T-cell (primary cell): ENCODE measurements around the gene ATL2. TPM values are rescaled to one million over a fixed set of nuclear protein-coding genes. Genes with fewer than 3 reads are reported as not detected.

Experiments
- ATAC-seq, 4 experiments: fragments of 200-7000 bp in 3 of 4; fragments of 150-1000 bp in 1 of 4; cut with Tn5 transposase; replicated peaks in 1 of 4; 1 replicate in 3 of 4; 2 replicates in 1 of 4; pipeline ENCODE4 v1.10.0; 2021; ENCODE audit warnings: moderate library complexity in 3 of 4, mild to moderate bottlenecking in 2 of 4, moderate number of reproducible peaks in 1 of 4
- CTCF ChIA-PET, 2 donors: fragments of 300-600 bp; sonication (Branson Sonifier 250); formaldehyde crosslinking; loops; one replicate each; lab custom pipeline; 2022; ENCODE audit warnings: antibody characterized with exemption in 2 of 2; lab: Charles Lee
- POLR2A ChIA-PET, 2 donors: fragments of 300-600 bp; sonication (Branson Sonifier 250); formaldehyde crosslinking; loops; one replicate each; lab custom pipeline; 2022; ENCODE audit warnings: antibody characterized with exemption in 2 of 2; lab: Charles Lee
- DNase-seq, 35 experiments: peaks; one replicate each; pipeline versions ENCODE4 v3.0.0 to v3.0.0-alpha.2; 2013 to 2023
- H3K27ac ChIP-seq: one replicate; pipeline ENCODE4 v1.5.1; 2013; ENCODE audit warnings: low read length
- H3K27me3 ChIP-seq, 2 experiments: replicated peaks in 1 of 2; 1 replicate in 1 of 2; 2 replicates in 1 of 2; pipeline versions ENCODE4 v1.6.1 to v1.7.0; 2013; ENCODE audit warnings: low read length in 1 of 2, mixed read lengths in 1 of 2; ENCODE audit not compliant: control insufficient read depth in 2 of 2, insufficient read depth in 2 of 2; ENCODE audit errors: extremely low read depth in 1 of 2
- H3K36me3 ChIP-seq, 2 donors: 1 replicate in 1 of 2; 2 replicates in 1 of 2; pipeline versions ENCODE4 v1.6.1 to v1.7.0; 2013; ENCODE audit warnings: low read length in 1 of 2; ENCODE audit not compliant: control insufficient read depth in 2 of 2, insufficient read depth in 1 of 2; ENCODE audit errors: extremely low read depth in 1 of 2
- H3K4me1 ChIP-seq, 2 experiments: 1 replicate in 1 of 2; 2 replicates in 1 of 2; pipeline versions ENCODE4 v1.6.1 to v1.7.0; 2013; ENCODE audit warnings: low read length in 2 of 2, mixed read lengths in 1 of 2; ENCODE audit not compliant: insufficient read depth in 2 of 2, control insufficient read depth in 1 of 2; ENCODE audit errors: extremely low read depth in 1 of 2
- H3K4me3 ChIP-seq, 2 donors: 1 replicate in 1 of 2; 2 replicates in 1 of 2; pipeline versions ENCODE4 v1.5.1 to v1.7.0; 2013; ENCODE audit warnings: mild to moderate bottlenecking in 2 of 2, low read length in 1 of 2, moderate library complexity in 1 of 2; ENCODE audit not compliant: control insufficient read depth in 1 of 2; ENCODE audit errors: extremely low read depth in 1 of 2
- H3K9me3 ChIP-seq: 2 replicates; pipeline ENCODE4 v1.7.0; 2013
- H3K27ac Mint-ChIP-seq, 2 donors: one replicate each; pipeline ENCODE4 v1.8.0; 2020 to 2021; ENCODE audit warnings: mild to moderate bottlenecking in 2 of 2, mixed read lengths in 2 of 2
- H3K27me3 Mint-ChIP-seq, 2 donors: one replicate each; pipeline ENCODE4 v1.8.0; 2021 to 2022; ENCODE audit warnings: mixed read lengths in 2 of 2
- H3K36me3 Mint-ChIP-seq: one replicate; pipeline ENCODE4 v1.8.0; 2021; ENCODE audit warnings: mixed read lengths
- H3K4me1 Mint-ChIP-seq, 3 donors: one replicate each; pipeline ENCODE4 v1.8.0; 2020 to 2022; ENCODE audit warnings: mixed read lengths in 3 of 3, mild to moderate bottlenecking in 1 of 3
- H3K4me3 Mint-ChIP-seq, 3 donors: one replicate each; pipeline ENCODE4 v1.8.0; 2020 to 2022; ENCODE audit warnings: mild to moderate bottlenecking in 3 of 3, mixed read lengths in 3 of 3, moderate library complexity in 3 of 3
- H3K9me3 Mint-ChIP-seq, 3 donors: one replicate each; pipeline ENCODE4 v1.8.0; 2020 to 2022; ENCODE audit warnings: mixed read lengths in 3 of 3
- WGBS: methylation state at CpG from one replicate; pipeline ENCODE4 v1.1.5; 2013; ENCODE audit warnings: missing lambda C conversion rate; ENCODE audit not compliant: insufficient coverage; 5-methylcytosine and 5-hydroxymethylcytosine counted together
- total RNA-seq, 35 experiments: library from RNA in 6 of 35; stranded (reverse) in 6 of 35; fragments of 120-200 nt in 1 of 35; gene quantifications; one replicate each; pipeline versions ENCODE4 v1.2.1 to v1.2.4 and lab custom pipeline; 2013 to 2026

The ATL2 gene
- 10 to 100 TPM; 43.6 to 60.1 (median 50.0) TPM for total RNA-seq
- 51.2 TPM for total RNA-seq (2013)
- 46.8 to 114 (median 72.5) reads per million in 29 experiments for total RNA-seq (lab: John Stamatoyannopoulos, UW)

GRCh38 chr2:38377050-38377828, at the start of gene ATL2:
Gene ATL2 (minus strand): TSS chr2:38377273. CDS start chr2:38377260, 13 bp downstream.
- DNase-seq = peak; percentile 81 to 96 (median 92)
- Mint-ChIP-seq H3K36me3 (no peaks in the 10 kb centered on the region), H3K4me3 (peak within 1 kb of the TSS; percentile 90 to 93 (median 93)), H3K27ac (peak within 1 kb of the TSS; percentile 89 to 92), H3K27me3 (no peaks in the 10 kb centered on the region), H3K4me1 (peaks cover 67 to 78% (median 72%) of the 10 kb centered on the region in 3 donors), H3K9me3 (no peaks in the 10 kb centered on the region)
- POLR2A ChIA-PET = interaction anchor here (0.5 to 0.9 kb wide), 5 partner anchors 8 to 548 kb away, joined by 3 to 4 read pairs (median 4); partner anchors contain the start of gene SRSF7 (in 1 of the 2)
- H3K27me3 ChIP-seq = no peaks in the 10 kb centered on the region
- under 1% methylated on average over 57 of the region's 73 CpGs for WGBS
- H3K9me3 ChIP-seq = no peaks in the 10 kb centered on the region
- H3K36me3 ChIP-seq = no peaks in the 10 kb centered on the region
- H3K27ac ChIP-seq = peak within 1 kb of the TSS; percentile 79
- peak within 1 kb of the TSS; percentile 94 to 95 for H3K4me3 ChIP-seq
- CTCF ChIA-PET = interaction anchor here (0.5 to 0.6 kb wide), 3 partner anchors 10 to 204 kb away, joined by 4 to 5 read pairs (median 4); no protein-coding TSS in a partner anchor
- H3K4me1 ChIP-seq = peaks cover 31 to 44% of the 10 kb centered on the region in 2 experiments
- ATAC-seq = peak; percentile 82 to 89 (median 86)

GRCh38 chr2:38423763-38424162, 46.7 kb upstream of the ATL2 start:
- Histone ChIP-seq H3K4me3 (no peak overlapping the region), H3K36me3 (no peaks in the 10 kb centered on the region), H3K9me3 (no peaks in the 10 kb centered on the region), H3K27ac (no peak overlapping the region), H3K27me3 (peaks cover 0 to 3% of the 10 kb centered on the region in 2 experiments), H3K4me1 (no peaks in the 10 kb centered on the region)
- ChIA-PET POLR2A (no interaction called here), CTCF (no interaction called here)
- DNase-seq = no peak
- Mint-ChIP-seq H3K27ac (no peak overlapping the region), H3K4me3 (no peak overlapping the region), H3K9me3 (no peaks in the 10 kb centered on the region), H3K27me3 (peaks cover 5 to 11% of the 10 kb centered on the region in 2 donors), H3K36me3 (no peaks in the 10 kb centered on the region), H3K4me1 (no peaks in the 10 kb centered on the region)
- ATAC-seq = no peak
- 42% methylated on average over 3 of the region's 3 CpGs for WGBS

- ATAC-seq = no peak
- no peak overlapping the region for H3K4me3 Mint-ChIP-seq
These were observed 44.4 kb upstream of the ATL2 start for GRCh38 chr2:38421274-38422056.

GRCh38 chr2:38419499-38419898, 42.4 kb upstream of the ATL2 start:
- H3K27me3 ChIP-seq = no peaks in the 10 kb centered on the region
- H3K4me1 ChIP-seq = no peaks in the 10 kb centered on the region
- ChIA-PET CTCF (no interaction called here), POLR2A (no interaction called here)
- Mint-ChIP-seq H3K9me3 (no peaks in the 10 kb centered on the region), H3K36me3 (no peaks in the 10 kb centered on the region), H3K27ac (no peak overlapping the region), H3K27me3 (peaks cover 5 to 7% of the 10 kb centered on the region in 2 donors), H3K4me3 (no peak overlapping the region), H3K4me1 (no peaks in the 10 kb centered on the region)
- H3K36me3 ChIP-seq = no peaks in the 10 kb centered on the region
- ATAC-seq (no peak), DNase-seq (no peak)
- H3K9me3 ChIP-seq = no peaks in the 10 kb centered on the region
- WGBS = 60% methylated on average over 1 of the region's 5 CpGs
- no peak overlapping the region for H3K4me3 ChIP-seq
- H3K27ac ChIP-seq = no peak overlapping the region

More at GRCh38 chr2:38421274-38422056, 44.4 kb upstream of the ATL2 start:
- DNase-seq = no peak
- no peaks in the 10 kb centered on the region for H3K36me3 ChIP-seq
- H3K27ac ChIP-seq = no peak overlapping the region
- POLR2A ChIA-PET = no interaction called here
- H3K27me3 Mint-ChIP-seq = peaks cover 7 to 10% of the 10 kb centered on the region in 2 donors
- no peak overlapping the region for H3K4me3 ChIP-seq
- H3K27ac Mint-ChIP-seq = no peak overlapping the region
- no peaks in the 10 kb centered on the region for H3K9me3 ChIP-seq
- H3K4me1 Mint-ChIP-seq = no peaks in the 10 kb centered on the region
- 67% methylated on average over 1 of the region's 11 CpGs for WGBS
- no peaks in the 10 kb centered on the region for H3K36me3 Mint-ChIP-seq
- H3K27me3 ChIP-seq = peaks cover 0 to 3% of the 10 kb centered on the region in 2 experiments
- CTCF ChIA-PET = no interaction called here
- H3K4me1 ChIP-seq = no peaks in the 10 kb centered on the region
- H3K9me3 Mint-ChIP-seq = no peaks in the 10 kb centered on the region

- peaks cover 5 to 7% of the 10 kb centered on the region in 2 donors for H3K27me3 Mint-ChIP-seq
- 75% methylated on average over 1 of the region's 2 CpGs for WGBS
- H3K27ac Mint-ChIP-seq = no peak overlapping the region
- Histone ChIP-seq H3K4me1 (no peaks in the 10 kb centered on the region), H3K27me3 (no peaks in the 10 kb centered on the region), H3K9me3 (no peaks in the 10 kb centered on the region), H3K4me3 (no peak overlapping the region), H3K36me3 (no peaks in the 10 kb centered on the region), H3K27ac (no peak overlapping the region)
- ATAC-seq (no peak), DNase-seq (no peak)
- POLR2A ChIA-PET = no interaction called here
- peaks cover 0 to 3% (median 0%) of the 10 kb centered on the region in 3 donors for H3K9me3 Mint-ChIP-seq
- no peaks in the 10 kb centered on the region for H3K4me1 Mint-ChIP-seq
- H3K4me3 Mint-ChIP-seq = no peak overlapping the region
- CTCF ChIA-PET = no interaction called here
- no peaks in the 10 kb centered on the region for H3K36me3 Mint-ChIP-seq
These were observed 41.7 kb upstream of the ATL2 start for GRCh38 chr2:38418735-38419134.
